ENCODE data around the gene HBZ. TPM values are rescaled to one million over a fixed set of nuclear protein-coding genes. Genes with fewer than 3 reads are reported as not detected.

HBZ gene
- total RNA-seq, 1 donor from 2014 or later: not detected

GRCh38 chr16:177394-177822 lies 25.0 kb downstream of the HBZ start:
- DNase-seq (ENCODE audit: low read depth) (no peak), FAIRE-seq (no peak)
- H3K27me3 ChIP-seq (ENCODE audit: control insufficient read depth, insufficient read depth, low read length): peaks cover 19% of the 10 kb centered on the region
- H3K4me3 ChIP-seq (ENCODE audit: low read depth, low read length): no peak overlapping the region
- H3K36me3 ChIP-seq (ENCODE audit: control insufficient read depth, insufficient read depth, low read length): no peaks in the 10 kb centered on the region
- no peak for TF ChIP-seq CTCF (IDR thresholded peaks at IDR 0.05; ENCODE audit: insufficient read depth, low read length, severe bottlenecking)

- no peak for TF ChIP-seq CTCF (IDR thresholded peaks at IDR 0.05; ENCODE audit: insufficient read depth, low read length, severe bottlenecking)
- no peaks in the 10 kb centered on the region for H3K36me3 ChIP-seq (ENCODE audit: control insufficient read depth, insufficient read depth, low read length)
- FAIRE-seq: no peak
Observed at GRCh38 chr16:177981-178667, 25.7 kb downstream of the HBZ start.

GRCh38 chr16:178668-179015 lies 26.2 kb downstream of the HBZ start:
- peaks cover 17% of the 10 kb centered on the region for H3K27me3 ChIP-seq (ENCODE audit: control insufficient read depth, insufficient read depth, low read length)
- no peak overlapping the region for H3K4me3 ChIP-seq (ENCODE audit: low read depth, low read length)
- TF ChIP-seq CTCF (IDR thresholded peaks at IDR 0.05; ENCODE audit: insufficient read depth, low read length, severe bottlenecking): no peak
- FAIRE-seq: no peak
- H3K36me3 ChIP-seq (ENCODE audit: control insufficient read depth, insufficient read depth, low read length): no peaks in the 10 kb centered on the region
- peak; percentile 33 for DNase-seq (ENCODE audit: low read depth)

More at GRCh38 chr16:177981-178667, 25.7 kb downstream of the HBZ start:
- DNase-seq (ENCODE audit: low read depth): no peak
- H3K27me3 ChIP-seq (ENCODE audit: control insufficient read depth, insufficient read depth, low read length): peaks cover 19% of the 10 kb centered on the region
- H3K4me3 ChIP-seq (ENCODE audit: low read depth, low read length): no peak overlapping the region

- no peak for DNase-seq (ENCODE audit: low read depth)
- Histone ChIP-seq H3K36me3 (ENCODE audit: control insufficient read depth, insufficient read depth, low read length) (no peaks in the 10 kb centered on the region), H3K27me3 (ENCODE audit: control insufficient read depth, insufficient read depth, low read length) (peaks cover 17% of the 10 kb centered on the region), H3K4me3 (ENCODE audit: low read depth, low read length) (no peak overlapping the region)
- TF ChIP-seq CTCF (IDR thresholded peaks at IDR 0.05; ENCODE audit: insufficient read depth, low read length, severe bottlenecking): no peak
- FAIRE-seq: no peak
Observed at GRCh38 chr16:179211-180092, 27.0 kb downstream of the HBZ start.

- DNase-seq (ENCODE audit: low read depth): no peak
- peak within 1 kb of the TSS; percentile 26 for H3K4me3 ChIP-seq (ENCODE audit: low read depth, low read length)
- no peak for TF ChIP-seq CTCF (IDR thresholded peaks at IDR 0.05; ENCODE audit: insufficient read depth, low read length, severe bottlenecking)
- H3K27me3 ChIP-seq (ENCODE audit: control insufficient read depth, insufficient read depth, low read length): peaks cover 15% of the 10 kb centered on the region
- peaks cover under 1% of the 10 kb centered on the region for H3K36me3 ChIP-seq (ENCODE audit: control insufficient read depth, insufficient read depth, low read length)
- FAIRE-seq: no peak
Observed at GRCh38 chr16:180101-180675, 27.7 kb downstream of the HBZ start, which contains the start of gene HBQ1. Gene HBQ1, plus strand, starts transcription at chr16:180459. Its CDS starts 28 bp downstream, at chr16:180487.
